ENCODE results near the gene C5orf46. TPM values are rescaled to one million over a fixed set of nuclear protein-coding genes. Genes with fewer than 3 reads are reported as not detected.
A peak's percentile ranks its signal among the peaks of the same experiment; 100 is the strongest.
"Not testable (repeated sequence)": the region's sequence is repeated elsewhere in the genome, so short reads cannot be mapped to it uniquely, and the experiment has no call there.

Gene C5orf46
- polyA plus RNA-seq, 3 donors: not detected

GRCh38 chr5:147949711-147950573 is 43.6 kb upstream of the C5orf46 start:
- Histone ChIP-seq H3K9me3 (replicated peaks in 1 of 2; ENCODE audit: control insufficient read depth in 1 of 2, insufficient read depth in 1 of 2, low read length in 2 of 2) (no peaks in the 10 kb centered on the region), H3K27ac (ENCODE audit: low read depth in 1 of 2, low read length in 2 of 2) (no peak overlapping the region), H3K4me2 (replicated peaks; ENCODE audit: extremely low read depth, low read length, poor library complexity, severe bottlenecking) (no peak overlapping the region), H4K20me1 (ENCODE audit: insufficient read depth, low read length) (no peaks in the 10 kb centered on the region), H3K4me3 (replicated peaks in 1 of 3; ENCODE audit: low read depth in 2 of 3, low read length in 3 of 3) (no peak overlapping the region), H3K79me2 (ENCODE audit: insufficient read depth, low read length) (no peaks in the 10 kb centered on the region), H3K27me3 (ENCODE audit: control insufficient read depth in 2 of 2, insufficient read depth in 2 of 2, low read length in 2 of 2) (no peaks in the 10 kb centered on the region), H3K36me3 (replicated peaks in 1 of 2; ENCODE audit: control insufficient read depth in 1 of 2, insufficient read depth in 2 of 2, low read length in 2 of 2) (no peaks in the 10 kb centered on the region), H3K4me1 (ENCODE audit: control insufficient read depth in 1 of 2, insufficient read depth in 2 of 2, low read length in 2 of 2) (no peaks in the 10 kb centered on the region), H2AFZ (ENCODE audit: insufficient read depth, low read depth, low read length, poor library complexity, severe bottlenecking) (no peak overlapping the region), H3K9ac (ENCODE audit: insufficient read depth, low read length, poor library complexity, severe bottlenecking) (no peak overlapping the region)
- TF ChIP-seq, protein P1, sequence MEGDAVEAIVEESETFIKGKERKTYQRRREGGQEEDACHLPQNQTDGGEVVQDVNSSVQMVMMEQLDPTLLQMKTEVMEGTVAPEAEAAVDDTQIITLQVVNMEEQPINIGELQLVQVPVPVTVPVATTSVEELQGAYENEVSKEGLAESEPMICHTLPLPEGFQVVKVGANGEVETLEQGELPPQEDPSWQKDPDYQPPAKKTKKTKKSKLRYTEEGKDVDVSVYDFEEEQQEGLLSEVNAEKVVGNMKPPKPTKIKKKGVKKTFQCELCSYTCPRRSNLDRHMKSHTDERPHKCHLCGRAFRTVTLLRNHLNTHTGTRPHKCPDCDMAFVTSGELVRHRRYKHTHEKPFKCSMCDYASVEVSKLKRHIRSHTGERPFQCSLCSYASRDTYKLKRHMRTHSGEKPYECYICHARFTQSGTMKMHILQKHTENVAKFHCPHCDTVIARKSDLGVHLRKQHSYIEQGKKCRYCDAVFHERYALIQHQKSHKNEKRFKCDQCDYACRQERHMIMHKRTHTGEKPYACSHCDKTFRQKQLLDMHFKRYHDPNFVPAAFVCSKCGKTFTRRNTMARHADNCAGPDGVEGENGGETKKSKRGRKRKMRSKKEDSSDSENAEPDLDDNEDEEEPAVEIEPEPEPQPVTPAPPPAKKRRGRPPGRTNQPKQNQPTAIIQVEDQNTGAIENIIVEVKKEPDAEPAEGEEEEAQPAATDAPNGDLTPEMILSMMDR (IDR thresholded peaks at IDR 0.05): peak; percentile 81
- 100% methylated on average over 1 of the region's 2 CpGs for WGBS (ENCODE audit: insufficient coverage)
- no peak overlapping the region for H3K4me3 Mint-ChIP-seq
- H3K4me1 Mint-ChIP-seq: no peaks in the 10 kb centered on the region
- peaks cover 0 to 1% (median 0%) of the 10 kb centered on the region in 3 donors for H3K27me3 Mint-ChIP-seq (ENCODE audit: low read depth in 3 of 3)
- H3K36me3 Mint-ChIP-seq: no peaks in the 10 kb centered on the region
- no peaks in the 10 kb centered on the region for H3K9me3 Mint-ChIP-seq
- peak in 2 of 3 donors; percentile 8 to 32 for DNase-seq
- no peak overlapping the region for H3K27ac Mint-ChIP-seq
- intact Hi-C loops (cut with micrococcal nuclease): loop anchor here in 1 of 2 donors (5.0 kb wide), 1 partner anchor 777 kb away; no protein-coding TSS in a partner anchor

DNA sequence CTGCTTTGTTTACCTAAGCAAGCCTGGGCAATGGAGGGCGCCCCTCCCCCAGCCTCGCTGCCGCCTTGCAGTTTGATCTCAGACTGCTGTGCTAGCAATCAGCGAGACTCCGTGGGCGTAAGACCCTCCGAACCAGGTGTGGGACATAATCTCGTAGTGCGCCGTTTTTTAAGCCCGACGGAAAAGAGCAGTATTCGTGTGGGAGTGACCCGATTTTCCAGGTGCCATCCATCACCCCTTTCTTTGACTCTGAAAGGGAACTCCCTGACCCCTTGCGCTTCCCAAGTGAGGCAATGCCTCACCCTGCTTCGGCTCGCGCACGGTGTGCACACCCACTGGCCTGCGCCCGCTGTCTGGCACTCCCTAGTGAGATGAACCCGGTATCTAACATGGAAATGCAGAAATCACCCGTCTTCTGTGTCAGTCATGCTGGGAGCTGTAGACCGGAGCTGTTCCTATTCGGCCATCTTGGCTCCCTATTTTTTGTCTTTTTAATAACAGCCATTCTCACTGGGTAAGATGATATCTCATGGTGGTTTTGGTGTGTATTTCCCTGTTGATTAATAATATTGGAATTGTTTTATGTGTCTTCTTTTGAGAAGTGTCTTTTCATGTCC is 40.4 kb upstream of the C5orf46 start:
- intact Hi-C loops (cut with micrococcal nuclease); H3K9me3 ChIP-seq (replicated peaks in 1 of 2; ENCODE audit: control insufficient read depth in 1 of 2, insufficient read depth in 1 of 2, low read length in 2 of 2); H4K20me1 ChIP-seq (ENCODE audit: insufficient read depth, low read length); H3K27me3 ChIP-seq (ENCODE audit: control insufficient read depth in 2 of 2, insufficient read depth in 2 of 2, low read length in 2 of 2); H3K4me2 ChIP-seq (replicated peaks; ENCODE audit: extremely low read depth, low read length, poor library complexity, severe bottlenecking); H3K9me3 Mint-ChIP-seq; H3K9ac ChIP-seq (ENCODE audit: insufficient read depth, low read length, poor library complexity, severe bottlenecking); DNase-seq; H3K27me3 Mint-ChIP-seq (ENCODE audit: low read depth in 3 of 3); H2AFZ ChIP-seq (ENCODE audit: insufficient read depth, low read depth, low read length, poor library complexity, severe bottlenecking); H3K79me2 ChIP-seq (ENCODE audit: insufficient read depth, low read length); H3K36me3 Mint-ChIP-seq; H3K4me3 Mint-ChIP-seq; H3K4me3 ChIP-seq (replicated peaks in 1 of 3; ENCODE audit: low read depth in 2 of 3, low read length in 3 of 3); H3K27ac ChIP-seq (ENCODE audit: low read depth in 1 of 2, low read length in 2 of 2); H3K27ac Mint-ChIP-seq; H3K4me1 ChIP-seq (ENCODE audit: control insufficient read depth in 1 of 2, insufficient read depth in 2 of 2, low read length in 2 of 2); H3K36me3 ChIP-seq (replicated peaks in 1 of 2; ENCODE audit: control insufficient read depth in 1 of 2, insufficient read depth in 2 of 2, low read length in 2 of 2); H3K4me1 Mint-ChIP-seq: not testable (repeated sequence)
- 97% methylated on average over 21 of the region's 25 CpGs for WGBS (ENCODE audit: insufficient coverage)
